Fibroblast of peridontal ligament (primary cell): ENCODE data around the gene AATK.

ENCODE experiments used
- DNase-seq: peaks from one replicate; pipeline ENCODE4 v3.0.0-alpha.2; 2010; ENCODE audit errors: extremely low read depth

AATK gene

DNA sequence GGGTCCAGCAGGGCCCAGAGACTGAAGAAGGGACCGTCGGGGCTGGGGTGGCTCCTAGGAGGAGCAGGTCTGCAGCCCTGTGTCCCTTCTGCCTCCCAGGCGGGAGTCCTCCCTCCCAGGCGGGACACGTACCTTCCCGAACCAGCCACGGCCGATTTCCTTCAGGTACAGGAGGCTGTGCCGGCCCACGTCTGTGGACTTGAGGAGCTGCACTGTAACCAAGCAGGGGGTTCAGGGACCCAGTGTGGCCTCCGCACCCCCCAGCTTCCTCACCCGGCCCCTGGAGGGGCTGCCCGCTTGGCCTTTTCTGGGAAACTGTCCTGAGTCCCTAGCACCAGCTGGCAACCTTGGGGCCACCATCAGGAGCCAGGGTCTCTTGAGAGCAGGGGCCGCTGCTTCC, 37.7 kb downstream of the AATK start:
- DNase-seq, result no peak

DNA sequence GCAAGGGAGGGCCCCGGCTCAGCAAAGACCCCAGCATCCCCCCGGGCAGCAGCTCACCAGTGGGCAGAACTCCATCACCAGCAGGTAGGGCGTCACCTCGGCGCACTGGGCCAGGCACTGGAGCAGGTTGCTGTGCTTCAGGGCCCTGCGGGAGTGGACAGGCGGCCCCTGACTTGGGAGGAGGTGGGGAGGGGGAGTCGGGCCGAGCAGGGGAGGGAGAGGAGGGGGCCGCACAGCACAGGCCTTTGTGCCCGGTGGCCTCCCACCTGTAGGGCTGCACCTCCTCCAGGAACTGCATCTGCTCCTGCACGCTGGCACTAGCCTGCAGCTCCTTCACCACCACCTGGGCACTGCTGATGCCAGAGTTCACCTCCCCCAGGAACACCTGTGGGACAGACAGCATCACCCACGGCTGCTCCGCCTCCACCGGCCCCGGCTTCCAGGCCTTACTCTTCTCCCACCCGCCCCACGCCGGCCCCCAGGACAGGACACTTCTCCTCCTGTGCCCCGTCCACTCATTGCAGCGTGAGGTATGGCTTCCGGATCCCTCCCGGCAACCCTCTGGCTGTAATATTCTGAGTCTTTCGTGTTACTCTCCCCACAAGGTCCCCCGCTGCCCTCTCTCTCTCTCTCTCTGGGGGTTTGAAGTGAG, 38.4 kb downstream of the AATK start:
- no peak for DNase-seq

- DNase-seq, result no peak
Observed at GRCh38 chr17:81127133-81127455, 38.9 kb downstream of the AATK start.

DNA sequence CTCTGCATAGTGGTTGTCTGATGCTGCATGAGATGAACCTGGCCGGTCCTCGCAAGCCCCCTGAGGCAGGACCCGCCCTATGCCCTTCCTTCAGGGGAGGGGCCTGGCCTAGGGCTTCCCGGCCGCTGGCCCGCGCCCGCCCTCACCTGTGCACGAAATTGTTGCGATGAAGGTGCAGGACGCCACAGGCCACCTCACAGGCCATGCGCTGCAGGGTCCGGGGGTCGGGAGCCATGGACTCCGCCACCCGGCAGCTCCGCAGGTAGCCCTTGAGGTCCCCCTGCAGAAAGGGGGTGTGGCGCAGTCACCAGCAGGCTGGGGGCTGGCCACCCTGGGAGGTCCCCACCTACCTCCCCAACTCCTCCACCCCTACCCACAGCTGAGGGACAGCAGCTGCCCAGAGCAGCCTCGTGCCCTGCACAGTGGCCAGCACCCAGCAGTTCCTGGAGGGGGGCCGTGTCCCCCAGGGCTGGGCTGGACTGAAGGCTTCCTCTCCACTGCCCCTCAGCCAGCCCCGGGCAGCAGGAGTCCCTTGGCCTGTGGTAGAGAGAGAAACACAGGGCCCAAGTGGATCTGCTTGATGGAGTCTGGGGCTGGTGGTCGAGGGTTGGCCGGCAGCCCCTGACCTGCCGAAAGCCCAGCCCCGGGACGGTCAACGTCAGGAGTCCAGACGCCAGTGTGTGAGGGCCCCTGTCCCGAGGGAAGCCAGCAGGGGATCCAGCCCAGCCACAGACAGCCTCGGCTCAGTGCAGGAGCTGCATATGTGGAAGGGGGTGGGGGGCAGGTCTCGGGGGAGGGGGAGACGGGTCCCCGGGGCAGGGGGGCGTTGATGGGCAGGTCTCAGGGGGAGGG, 39.5 kb downstream of the AATK start:
- DNase-seq, result no peak

GRCh38 chr17:81125573-81126081, 40.4 kb downstream of the AATK start:
- no peak for DNase-seq

DNA sequence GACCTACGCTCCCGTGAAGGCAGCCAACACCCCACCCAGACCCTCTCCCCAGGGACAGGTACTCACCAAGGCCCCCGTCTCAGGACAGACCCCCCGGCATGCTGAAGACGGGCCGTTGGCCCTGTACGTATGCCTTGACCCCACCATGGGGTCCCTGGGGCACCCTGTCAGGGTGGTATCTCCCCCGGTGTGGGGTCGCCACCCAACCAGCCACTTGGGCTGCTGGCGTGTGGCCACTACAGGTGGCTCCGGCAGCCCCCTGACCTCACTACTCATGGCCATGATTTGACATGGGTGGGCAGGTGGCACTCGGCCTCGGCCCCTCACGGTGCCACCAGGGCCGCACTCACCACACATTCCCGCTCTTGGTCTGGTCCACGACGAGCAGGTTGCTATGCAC, 41.6 kb downstream of the AATK start:
- DNase-seq, result no peak

GRCh38 chr17:81123052-81124048, 42.7 kb downstream of the AATK start:
- no peak for DNase-seq

- no peak for DNase-seq
Observed at GRCh38 chr17:81121841-81122733, 43.9 kb downstream of the AATK start.

DNA sequence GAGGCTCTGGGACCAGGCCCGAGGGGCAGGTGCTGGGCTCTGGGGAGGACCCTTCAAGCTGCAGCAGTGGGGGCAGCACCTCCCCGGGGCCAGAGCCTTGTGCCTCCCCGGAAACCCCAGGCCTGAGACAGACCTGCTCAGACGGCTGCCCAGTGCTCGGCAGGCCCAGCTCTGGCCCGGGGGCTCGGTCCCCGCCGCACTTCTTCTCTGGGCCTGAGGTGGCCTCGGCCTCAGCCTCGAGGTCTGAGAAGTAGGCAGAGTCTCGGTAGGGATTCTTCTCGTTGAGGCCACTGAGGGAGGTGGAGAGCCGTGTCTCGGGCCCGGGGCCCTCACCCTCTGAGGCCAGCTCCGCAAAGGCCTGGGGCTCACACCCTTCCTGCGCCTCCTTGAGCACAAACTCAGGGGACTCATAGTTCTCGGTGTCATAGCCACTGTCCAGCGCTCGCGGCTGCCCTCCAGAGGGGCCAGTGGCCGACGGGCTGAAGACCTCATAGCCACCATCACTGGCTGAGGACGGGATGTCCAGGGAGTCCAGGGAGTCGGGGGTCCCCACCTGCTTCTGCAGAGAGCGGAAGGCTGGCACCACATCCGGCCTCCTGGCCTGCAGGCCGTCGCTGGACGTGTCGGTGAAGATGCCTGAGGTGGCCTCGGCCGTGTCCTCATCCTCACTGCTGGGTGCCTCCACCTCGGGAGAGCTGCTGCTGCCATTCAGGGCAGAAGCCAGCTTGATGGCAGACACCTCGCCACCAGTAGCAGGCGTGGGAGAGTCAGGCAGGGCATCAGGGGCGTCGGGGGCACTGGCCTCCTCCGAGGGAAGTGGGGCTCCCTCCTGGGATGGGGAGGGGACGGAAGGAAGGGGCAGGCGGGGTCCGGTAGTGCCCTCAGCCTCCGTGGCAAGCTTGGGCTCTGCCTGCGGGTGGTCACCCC, 45.1 kb downstream of the AATK start:
- no peak for DNase-seq

DNA sequence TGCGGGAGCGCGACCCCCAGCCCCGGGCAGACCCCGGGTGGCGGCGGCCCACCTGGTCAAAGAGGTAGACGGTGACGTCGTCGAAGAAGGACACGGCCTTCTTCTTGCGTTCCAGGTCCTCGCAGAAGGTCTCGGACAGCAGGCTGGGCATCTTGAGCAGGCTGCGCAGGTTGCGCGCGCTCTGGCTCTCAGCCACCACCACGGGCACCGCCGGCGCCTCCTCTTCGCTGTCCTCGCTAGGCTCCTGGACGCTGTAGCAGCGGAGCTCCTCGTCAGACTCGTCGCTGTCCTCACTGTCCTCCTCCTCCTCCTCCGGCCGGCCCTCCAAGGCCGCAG, 45.9 kb downstream of the AATK start:
- no peak for DNase-seq

DNA sequence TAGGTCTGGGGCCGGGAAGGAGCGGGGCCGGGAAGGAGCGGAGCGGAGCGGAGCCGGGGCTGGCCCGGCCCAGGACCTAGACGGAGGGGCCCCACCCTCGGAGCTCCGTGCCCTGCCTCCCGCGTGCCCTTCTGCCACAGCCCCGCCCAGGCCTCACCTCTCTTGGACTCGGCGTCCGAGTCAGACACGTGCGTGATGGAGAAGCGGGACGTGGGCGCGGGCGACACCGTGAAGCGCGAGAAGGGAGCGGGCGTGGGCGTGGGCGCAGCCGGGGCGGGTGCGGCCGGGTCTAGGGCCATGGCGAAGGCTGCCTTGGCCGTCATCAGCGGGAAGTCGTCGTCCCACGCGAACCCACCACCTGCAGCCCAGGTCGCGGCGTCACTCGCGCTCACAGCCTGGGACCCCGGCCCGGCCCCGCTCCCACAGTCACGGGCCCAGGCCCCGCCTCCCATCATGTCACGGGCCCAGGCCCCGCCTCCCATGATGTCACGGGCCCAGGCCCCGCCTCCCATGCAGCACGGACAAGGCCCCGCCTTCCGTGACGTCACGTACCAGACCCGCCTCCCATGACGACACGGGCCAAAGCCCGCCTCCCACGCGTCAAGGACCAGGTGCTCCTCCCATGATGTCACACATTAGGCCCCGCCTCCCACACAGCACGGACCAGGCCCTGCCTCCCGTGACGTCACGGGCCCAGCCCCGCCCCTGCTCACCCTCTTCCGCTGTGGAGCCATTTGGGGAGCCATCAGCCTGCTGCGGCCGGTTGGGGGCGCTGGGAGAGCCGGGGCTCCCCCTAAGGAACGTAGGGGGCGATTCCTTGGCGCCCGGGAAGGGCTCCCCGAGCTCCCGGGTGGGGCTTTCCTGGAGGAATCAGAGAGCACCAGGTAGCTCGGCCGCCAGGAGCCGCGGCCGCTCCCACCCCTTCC, 46.5 kb downstream of the AATK start:
- peak; percentile 85 for DNase-seq

GRCh38 chr17:81118308-81119221, 47.5 kb downstream of the AATK start:
- DNase-seq, result no peak

- DNase-seq, result no peak
Observed at GRCh38 chr17:81117672-81118198, 48.3 kb downstream of the AATK start.

DNA sequence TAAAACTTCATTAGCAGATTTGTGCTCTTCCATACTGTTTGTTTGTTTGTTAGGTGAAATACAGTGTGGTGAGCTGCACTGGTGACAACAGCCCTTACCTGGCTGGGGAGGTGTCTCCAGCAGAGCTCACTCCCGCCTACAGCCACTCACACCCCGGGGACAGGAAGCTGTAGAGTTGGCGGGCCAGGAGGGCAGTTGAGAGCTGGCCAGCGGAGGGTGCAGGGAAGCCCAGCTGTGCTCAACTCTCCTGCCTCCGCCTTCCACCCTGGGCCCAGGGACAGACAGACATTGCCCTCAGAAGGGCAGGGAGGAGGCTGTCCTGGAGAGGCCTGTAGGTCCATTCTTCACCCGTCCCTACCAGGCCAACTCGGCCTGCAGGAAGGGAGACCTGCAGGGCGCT, 49.3 kb downstream of the AATK start:
- DNase-seq, result no peak

DNA sequence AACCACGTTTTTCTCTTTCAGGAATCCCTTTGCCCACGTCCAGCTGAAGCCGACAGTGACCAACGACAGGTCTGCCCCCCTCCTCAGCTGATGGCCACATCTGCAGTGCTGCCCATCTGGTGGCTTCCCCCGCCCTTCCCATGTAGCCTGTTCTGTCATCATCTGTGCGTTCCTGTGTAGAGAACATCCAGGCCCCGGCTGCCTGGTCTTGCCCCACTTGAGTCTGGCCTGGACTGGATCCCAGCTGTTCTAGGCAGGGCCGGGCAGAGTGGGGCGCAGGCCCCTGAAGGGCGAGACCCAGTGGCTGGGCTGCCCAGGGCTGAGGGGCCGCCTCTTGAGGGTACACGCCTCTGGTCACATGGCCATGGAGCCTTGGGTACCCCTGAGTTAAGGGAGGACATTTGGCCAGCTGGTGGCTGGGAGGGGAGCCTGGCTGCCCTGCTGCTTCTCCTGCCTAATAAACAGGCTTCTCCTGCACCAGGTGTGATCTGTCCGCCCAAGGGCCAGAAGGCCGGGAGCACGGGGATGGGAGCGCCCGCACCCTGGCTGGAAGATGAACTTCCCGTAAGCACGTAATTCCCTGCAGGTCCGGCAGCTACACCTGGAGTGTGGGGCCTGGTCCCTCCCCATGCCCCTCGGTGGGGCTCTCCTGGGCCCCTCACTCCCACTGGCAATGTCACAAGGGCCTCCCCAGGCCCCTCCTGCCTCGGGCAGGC, 50.1 kb downstream of the AATK start:
- DNase-seq, result no peak

GRCh38 chr17:81115219-81115618, 50.8 kb downstream of the AATK start:
- DNase-seq, result no peak
